T-cell (primary cell): ENCODE measurements around the gene EFCAB13. TPM values are rescaled to one million over a fixed set of nuclear protein-coding genes. Genes with fewer than 3 reads are reported as not detected.
"Not testable (repeated sequence)": the region's sequence is repeated elsewhere in the genome, so short reads cannot be mapped to it uniquely, and the experiment has no call there.

ENCODE experiments used
- ATAC-seq, 4 experiments: fragments of 200-7000 bp in 3 of 4; fragments of 150-1000 bp in 1 of 4; cut with Tn5 transposase; replicated peaks in 1 of 4; 1 replicate in 3 of 4; 2 replicates in 1 of 4; pipeline ENCODE4 v1.10.0; 2021; ENCODE audit warnings: moderate library complexity in 3 of 4, mild to moderate bottlenecking in 2 of 4, moderate number of reproducible peaks in 1 of 4
- CTCF ChIA-PET, 2 donors: fragments of 300-600 bp; sonication (Branson Sonifier 250); formaldehyde crosslinking; loops; one replicate each; lab custom pipeline; 2022; ENCODE audit warnings: antibody characterized with exemption in 2 of 2; lab: Charles Lee
- POLR2A ChIA-PET, 2 donors: fragments of 300-600 bp; sonication (Branson Sonifier 250); formaldehyde crosslinking; loops; one replicate each; lab custom pipeline; 2022; ENCODE audit warnings: antibody characterized with exemption in 2 of 2; lab: Charles Lee
- DNase-seq, 35 experiments: peaks; one replicate each; pipeline versions ENCODE4 v3.0.0 to v3.0.0-alpha.2; 2013 to 2023
- H3K27ac ChIP-seq: one replicate; pipeline ENCODE4 v1.5.1; 2013; ENCODE audit warnings: low read length
- H3K27me3 ChIP-seq, 2 experiments: replicated peaks in 1 of 2; 1 replicate in 1 of 2; 2 replicates in 1 of 2; pipeline versions ENCODE4 v1.6.1 to v1.7.0; 2013; ENCODE audit warnings: low read length in 1 of 2, mixed read lengths in 1 of 2; ENCODE audit not compliant: control insufficient read depth in 2 of 2, insufficient read depth in 2 of 2; ENCODE audit errors: extremely low read depth in 1 of 2
- H3K36me3 ChIP-seq, 2 donors: 1 replicate in 1 of 2; 2 replicates in 1 of 2; pipeline versions ENCODE4 v1.6.1 to v1.7.0; 2013; ENCODE audit warnings: low read length in 1 of 2; ENCODE audit not compliant: control insufficient read depth in 2 of 2, insufficient read depth in 1 of 2; ENCODE audit errors: extremely low read depth in 1 of 2
- H3K4me1 ChIP-seq, 2 experiments: 1 replicate in 1 of 2; 2 replicates in 1 of 2; pipeline versions ENCODE4 v1.6.1 to v1.7.0; 2013; ENCODE audit warnings: low read length in 2 of 2, mixed read lengths in 1 of 2; ENCODE audit not compliant: insufficient read depth in 2 of 2, control insufficient read depth in 1 of 2; ENCODE audit errors: extremely low read depth in 1 of 2
- H3K4me3 ChIP-seq, 2 donors: 1 replicate in 1 of 2; 2 replicates in 1 of 2; pipeline versions ENCODE4 v1.5.1 to v1.7.0; 2013; ENCODE audit warnings: mild to moderate bottlenecking in 2 of 2, low read length in 1 of 2, moderate library complexity in 1 of 2; ENCODE audit not compliant: control insufficient read depth in 1 of 2; ENCODE audit errors: extremely low read depth in 1 of 2
- H3K9me3 ChIP-seq: 2 replicates; pipeline ENCODE4 v1.7.0; 2013
- H3K27ac Mint-ChIP-seq, 2 donors: one replicate each; pipeline ENCODE4 v1.8.0; 2020 to 2021; ENCODE audit warnings: mild to moderate bottlenecking in 2 of 2, mixed read lengths in 2 of 2
- H3K27me3 Mint-ChIP-seq, 2 donors: one replicate each; pipeline ENCODE4 v1.8.0; 2021 to 2022; ENCODE audit warnings: mixed read lengths in 2 of 2
- H3K36me3 Mint-ChIP-seq: one replicate; pipeline ENCODE4 v1.8.0; 2021; ENCODE audit warnings: mixed read lengths
- H3K4me1 Mint-ChIP-seq, 3 donors: one replicate each; pipeline ENCODE4 v1.8.0; 2020 to 2022; ENCODE audit warnings: mixed read lengths in 3 of 3, mild to moderate bottlenecking in 1 of 3
- H3K4me3 Mint-ChIP-seq, 3 donors: one replicate each; pipeline ENCODE4 v1.8.0; 2020 to 2022; ENCODE audit warnings: mild to moderate bottlenecking in 3 of 3, mixed read lengths in 3 of 3, moderate library complexity in 3 of 3
- H3K9me3 Mint-ChIP-seq, 3 donors: one replicate each; pipeline ENCODE4 v1.8.0; 2020 to 2022; ENCODE audit warnings: mixed read lengths in 3 of 3
- WGBS: methylation state at CpG from one replicate; pipeline ENCODE4 v1.1.5; 2013; ENCODE audit warnings: missing lambda C conversion rate; ENCODE audit not compliant: insufficient coverage; 5-methylcytosine and 5-hydroxymethylcytosine counted together
- total RNA-seq, 35 experiments: library from RNA in 6 of 35; stranded (reverse) in 6 of 35; fragments of 120-200 nt in 1 of 35; gene quantifications; one replicate each; pipeline versions ENCODE4 v1.2.1 to v1.2.4 and lab custom pipeline; 2013 to 2026

Gene EFCAB13
- total RNA-seq, 5 donors from 2014 or later (not counting 1 experiment from before 2014, with no cell fraction given), result 13.4 to 19.1 (median 15.2) TPM

GRCh38 chr17:47370899-47371298 is 47.1 kb downstream of the EFCAB13 start:
- H3K36me3 ChIP-seq, ATAC-seq, H3K27me3 ChIP-seq, H3K4me1 ChIP-seq, H3K4me3 ChIP-seq, DNase-seq, H3K4me1 Mint-ChIP-seq, H3K27me3 Mint-ChIP-seq, H3K9me3 ChIP-seq, H3K27ac ChIP-seq, H3K4me3 Mint-ChIP-seq, H3K27ac Mint-ChIP-seq: not testable (repeated sequence)
- POLR2A ChIA-PET, result interaction anchor here in 1 of 2 donors (0.7 kb wide), 1 partner anchor 66 kb away, joined by 7 read pairs; no protein-coding TSS in a partner anchor
- no CpG with 5 or more reads among the region's 3 CpGs for WGBS
- CTCF ChIA-PET, result interaction anchor here in 1 of 2 donors (0.7 kb wide), 1 partner anchor 15 kb away, joined by 7 read pairs; no protein-coding TSS in a partner anchor
- H3K36me3 Mint-ChIP-seq, result peaks cover 32% of the 10 kb centered on the region
- peaks cover 0 to 20% (median 16%) of the 10 kb centered on the region in 3 donors for H3K9me3 Mint-ChIP-seq

- Histone ChIP-seq H3K27me3 (no peaks in the 10 kb centered on the region), H3K36me3 (no peaks in the 10 kb centered on the region), H3K9me3 (no peaks in the 10 kb centered on the region), H3K4me1 (no peaks in the 10 kb centered on the region), H3K27ac (no peak overlapping the region), H3K4me3 (no peak overlapping the region)
- no peaks in the 10 kb centered on the region for H3K4me1 Mint-ChIP-seq
- peaks cover 0 to 2% of the 10 kb centered on the region in 2 donors for H3K27me3 Mint-ChIP-seq
- H3K36me3 Mint-ChIP-seq, result peaks cover 29% of the 10 kb centered on the region
- ATAC-seq (no peak), DNase-seq (no peak)
- ChIA-PET CTCF (no interaction called here), POLR2A (no interaction called here)
- no CpG with 5 or more reads among the region's 1 CpG for WGBS
- no peak overlapping the region for H3K27ac Mint-ChIP-seq
- H3K9me3 Mint-ChIP-seq, result peaks cover 0 to 20% (median 16%) of the 10 kb centered on the region in 3 donors
- H3K4me3 Mint-ChIP-seq, result no peak overlapping the region
Observed at GRCh38 chr17:47373002-47373401, 49.2 kb downstream of the EFCAB13 start.

GRCh38 chr17:47376247-47376646 is 52.5 kb downstream of the EFCAB13 start:
- no peak overlapping the region for H3K27ac ChIP-seq
- H3K4me3 ChIP-seq, result no peak overlapping the region
- Mint-ChIP-seq H3K4me3 (no peak overlapping the region), H3K9me3 (peaks cover 0 to 23% (median 16%) of the 10 kb centered on the region in 3 donors), H3K27ac (no peak overlapping the region), H3K27me3 (peaks cover 0 to 2% of the 10 kb centered on the region in 2 donors), H3K36me3 (peaks cover 40% of the 10 kb centered on the region), H3K4me1 (no peaks in the 10 kb centered on the region)
- DNase-seq (no peak), ATAC-seq (no peak)
- no peaks in the 10 kb centered on the region for H3K27me3 ChIP-seq
- ChIA-PET POLR2A (no interaction called here), CTCF (no interaction called here)
- H3K36me3 ChIP-seq, result no peaks in the 10 kb centered on the region
- H3K4me1 ChIP-seq, result no peaks in the 10 kb centered on the region
- H3K9me3 ChIP-seq, result no peaks in the 10 kb centered on the region
- whole genome bisulfite sequencing, result no CpG with 5 or more reads among the region's 1 CpG

- peaks cover 42% of the 10 kb centered on the region for H3K36me3 Mint-ChIP-seq
- no peak overlapping the region for H3K4me3 Mint-ChIP-seq
- Histone ChIP-seq H3K27me3 (no peaks in the 10 kb centered on the region), H3K36me3 (no peaks in the 10 kb centered on the region), H3K9me3 (no peaks in the 10 kb centered on the region), H3K4me3 (no peak overlapping the region), H3K4me1 (peaks cover 0 to 3% of the 10 kb centered on the region in 2 experiments), H3K27ac (no peak overlapping the region)
- peaks cover 0 to 16% (median 5%) of the 10 kb centered on the region in 3 donors for H3K9me3 Mint-ChIP-seq
- CTCF ChIA-PET, result no interaction called here
- no peak for DNase-seq
- no peaks in the 10 kb centered on the region for H3K4me1 Mint-ChIP-seq
- H3K27me3 Mint-ChIP-seq, result no peaks in the 10 kb centered on the region
- POLR2A ChIA-PET, result interaction anchor here in 1 of 2 donors (0.6 kb wide), 1 partner anchor 1123 kb away, joined by 4 read pairs; no protein-coding TSS in a partner anchor
- H3K27ac Mint-ChIP-seq, result no peak overlapping the region
- no peak for ATAC-seq
Observed at GRCh38 chr17:47388825-47389224, 65.1 kb downstream of the EFCAB13 start.

GRCh38 chr17:47397532-47398128 is 73.9 kb downstream of the EFCAB13 start:
- H3K27ac Mint-ChIP-seq, H3K36me3 ChIP-seq, H3K36me3 Mint-ChIP-seq, CTCF ChIA-PET, H3K4me1 ChIP-seq, POLR2A ChIA-PET, DNase-seq, H3K9me3 ChIP-seq, H3K4me3 ChIP-seq, H3K27me3 ChIP-seq, H3K4me1 Mint-ChIP-seq, H3K4me3 Mint-ChIP-seq, H3K27me3 Mint-ChIP-seq, H3K27ac ChIP-seq, H3K9me3 Mint-ChIP-seq, ATAC-seq: not testable (repeated sequence)
- WGBS, result 100% methylated on average over 3 of the region's 49 CpGs

- Mint-ChIP-seq H3K27me3 (no peaks in the 10 kb centered on the region), H3K36me3 (peaks cover 8% of the 10 kb centered on the region), H3K27ac (no peak overlapping the region), H3K4me1 (no peaks in the 10 kb centered on the region), H3K9me3 (no peaks in the 10 kb centered on the region), H3K4me3 (no peak overlapping the region)
- POLR2A ChIA-PET, result no interaction called here
- H3K27me3 ChIP-seq, result no peaks in the 10 kb centered on the region
- ATAC-seq, result no peak
- no peaks in the 10 kb centered on the region for H3K4me1 ChIP-seq
- DNase-seq, result no peak
- no peak overlapping the region for H3K27ac ChIP-seq
- no peak overlapping the region for H3K4me3 ChIP-seq
- CTCF ChIA-PET, result interaction anchor here in 1 of 2 donors (0.7 to 1.0 kb wide), 3 partner anchors 31 to 1700 kb away, joined by 3 to 9 read pairs (median 3); no protein-coding TSS in a partner anchor
- H3K36me3 ChIP-seq, result no peaks in the 10 kb centered on the region
- WGBS, result no CpG with 5 or more reads among the region's 1 CpG
- H3K9me3 ChIP-seq, result no peaks in the 10 kb centered on the region
Observed at GRCh38 chr17:47400333-47400732, 76.6 kb downstream of the EFCAB13 start.
